DLD1 (cell line): ENCODE data around the gene ARHGAP10.
"Not testable (repeated sequence)": the region's sequence is repeated elsewhere in the genome, so short reads cannot be mapped to it uniquely, and the experiment has no call there.

Experiments used
- in situ Hi-C: cut with HindIII; loops from 2 replicates; pipeline ENCODE4 v1.10.0; 2017; ENCODE audit warnings: low sequenced_read_pairs

ARHGAP10 gene

DNA sequence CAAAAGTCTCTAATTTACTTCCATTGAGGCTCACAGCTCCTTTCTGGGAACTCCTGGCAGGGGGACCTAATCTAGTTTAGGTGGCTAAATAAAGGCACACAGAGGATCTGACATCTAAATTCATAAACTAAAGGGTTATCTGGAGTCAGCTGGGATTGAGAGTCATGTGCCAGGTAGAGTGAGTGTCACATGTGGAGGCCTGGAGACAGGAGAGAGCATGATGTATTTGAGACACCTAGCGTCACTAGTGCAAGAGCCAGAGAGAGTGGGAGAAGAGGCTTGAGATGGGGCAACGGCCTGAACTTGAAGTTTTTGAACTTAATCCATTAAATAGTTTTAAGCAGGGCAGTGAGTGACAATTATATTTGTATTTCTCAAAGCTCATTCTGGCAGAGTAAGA lies 152.6 kb downstream of the ARHGAP10 start:
- in situ Hi-C loops = no loop called here

DNA sequence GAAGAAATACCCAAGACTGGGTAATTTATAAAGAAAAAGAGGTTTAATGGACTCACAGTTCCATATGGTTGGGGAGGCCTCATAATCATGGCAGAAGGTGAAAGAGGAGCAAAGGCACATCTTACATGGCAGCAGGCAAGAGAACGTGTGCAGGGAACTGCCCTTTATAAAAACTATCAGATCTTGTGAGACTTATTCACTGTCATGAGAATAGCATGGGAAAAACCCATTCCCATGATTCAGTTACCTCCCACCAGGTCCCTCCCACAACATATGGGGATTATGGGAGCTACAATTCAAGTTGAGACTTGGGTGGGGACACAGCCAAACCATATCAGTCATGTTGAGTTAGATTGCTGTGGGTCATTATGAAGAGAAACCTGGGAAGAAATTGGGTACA lies 153.3 kb downstream of the ARHGAP10 start:
- in situ Hi-C loops = not testable (repeated sequence)

DNA sequence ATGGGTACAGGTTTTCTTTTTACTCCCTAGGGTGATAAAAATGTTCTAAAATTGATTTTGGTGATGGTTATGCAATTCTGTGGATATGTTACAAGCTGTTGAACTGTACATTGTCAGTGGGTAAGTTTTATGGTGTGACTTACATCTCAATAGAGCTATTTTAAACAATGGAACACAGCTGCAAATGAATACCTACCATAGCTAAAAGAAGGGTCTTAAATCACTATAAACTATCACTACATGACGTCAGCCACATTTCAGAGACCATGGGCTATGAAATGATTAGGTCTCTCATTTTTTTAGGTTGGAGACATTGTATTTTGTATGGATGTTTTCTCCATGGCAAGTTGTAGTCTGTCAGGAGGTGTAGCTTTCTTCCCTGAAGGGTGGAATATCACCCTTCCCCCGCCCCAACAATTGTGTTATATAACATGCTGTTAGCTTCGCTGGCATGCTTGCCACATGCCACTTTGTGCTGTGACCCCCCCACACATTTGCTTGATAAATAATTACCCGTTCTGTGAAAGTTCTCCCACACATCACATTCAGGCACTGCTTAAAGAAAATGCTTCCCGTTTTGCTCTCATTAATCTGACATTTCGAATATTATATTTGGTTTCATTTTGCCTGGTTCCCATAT lies 159.7 kb downstream of the ARHGAP10 start:
- in situ Hi-C loops = no loop called here

DNA sequence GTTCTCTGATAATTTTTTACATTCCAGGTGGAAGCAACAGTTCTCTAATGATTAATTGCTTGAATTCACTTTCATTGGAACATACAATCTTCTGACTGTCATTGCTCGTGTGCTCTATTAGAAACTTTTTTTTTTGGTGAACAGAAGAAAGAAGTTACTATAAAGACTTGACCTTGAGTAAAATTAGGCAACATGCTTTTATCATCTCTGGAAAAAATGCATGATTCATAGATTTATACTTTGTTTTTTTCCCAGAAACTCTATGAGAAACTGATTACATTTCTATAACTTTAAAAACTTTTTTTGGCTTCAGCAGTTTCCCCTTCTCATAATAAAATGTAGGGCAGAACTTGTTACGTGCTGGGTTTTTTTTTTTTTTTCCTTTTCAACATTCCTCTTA lies 167.6 kb downstream of the ARHGAP10 start:
- in situ Hi-C loops = no loop called here

DNA sequence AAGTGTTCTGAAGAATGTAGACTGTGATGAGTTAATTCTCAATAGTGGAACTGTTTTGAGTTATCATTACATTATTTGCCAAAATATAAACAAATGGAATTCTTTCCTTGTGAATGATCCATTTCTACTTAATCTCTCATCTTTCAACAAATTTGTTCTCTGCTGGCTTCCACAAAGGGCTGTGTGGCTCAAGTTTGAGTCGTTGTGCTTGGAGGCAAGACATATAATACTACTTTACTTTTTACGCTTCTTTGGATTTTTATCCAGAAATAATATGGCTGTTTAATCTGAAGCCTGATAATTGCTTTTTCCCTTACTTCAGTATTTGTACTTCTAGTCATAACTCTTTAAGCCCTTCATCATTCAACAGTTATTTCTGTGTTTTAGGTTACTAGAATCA lies 169.5 kb downstream of the ARHGAP10 start:
- in situ Hi-C loops = no loop called here

DNA sequence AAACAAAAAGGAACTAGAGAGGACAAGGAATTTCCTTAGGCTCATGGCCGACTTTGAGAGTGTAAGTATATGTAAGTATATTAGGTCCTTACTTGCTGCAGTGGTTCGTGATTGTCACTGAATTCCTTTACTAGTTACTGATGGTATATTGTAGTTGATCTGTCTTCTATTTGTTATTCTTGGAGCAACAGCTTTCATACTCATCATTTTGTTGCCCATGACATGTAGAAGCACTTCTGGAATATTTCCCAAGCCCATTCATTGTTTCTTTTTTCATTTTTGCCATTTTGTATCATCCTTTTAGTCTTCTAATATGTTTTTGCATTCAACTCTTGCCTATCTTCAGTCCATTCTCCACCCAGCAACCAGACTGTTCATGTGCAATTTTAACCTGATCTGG lies 170.0 kb downstream of the ARHGAP10 start:
- in situ Hi-C loops = no loop called here

DNA sequence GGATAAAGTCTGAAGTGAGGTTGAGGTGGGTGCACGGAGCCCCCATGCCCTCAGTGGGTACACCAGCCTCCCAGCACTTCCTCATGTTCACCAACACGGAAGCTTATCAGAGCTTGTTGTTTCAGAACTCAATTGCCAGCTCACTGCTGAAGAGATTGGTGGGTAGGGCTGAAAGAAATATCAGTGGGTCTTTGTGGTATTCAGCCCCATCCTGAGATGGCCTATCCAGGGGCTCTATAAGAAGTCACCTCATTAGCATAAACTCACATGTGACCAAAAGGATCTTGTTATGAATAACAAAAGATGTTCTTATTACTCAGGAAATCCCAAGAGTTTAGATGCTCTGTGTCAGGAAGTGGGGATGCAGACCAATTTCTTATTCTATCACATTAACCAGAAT lies 177.3 kb downstream of the ARHGAP10 start:
- in situ Hi-C loops = no loop called here

DNA sequence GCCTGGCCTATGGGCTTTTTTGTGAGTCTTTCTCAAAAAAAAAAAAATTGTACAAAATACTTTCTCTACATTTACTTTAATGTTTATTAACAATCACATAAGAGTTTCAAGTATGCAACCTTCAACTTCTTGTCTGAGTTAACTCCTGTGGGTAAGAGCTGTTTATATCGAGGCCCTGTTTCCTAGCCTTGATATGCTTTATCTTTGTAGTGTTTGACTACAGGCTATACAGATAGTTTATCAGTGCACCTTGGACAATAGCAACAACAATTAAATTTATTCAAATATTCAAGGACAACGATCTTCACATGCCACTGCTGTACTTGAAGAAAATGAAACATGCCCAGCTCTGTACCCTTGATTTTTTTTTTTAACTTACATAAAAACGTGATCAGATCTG lies 178.4 kb downstream of the ARHGAP10 start:
- in situ Hi-C loops = no loop called here

DNA sequence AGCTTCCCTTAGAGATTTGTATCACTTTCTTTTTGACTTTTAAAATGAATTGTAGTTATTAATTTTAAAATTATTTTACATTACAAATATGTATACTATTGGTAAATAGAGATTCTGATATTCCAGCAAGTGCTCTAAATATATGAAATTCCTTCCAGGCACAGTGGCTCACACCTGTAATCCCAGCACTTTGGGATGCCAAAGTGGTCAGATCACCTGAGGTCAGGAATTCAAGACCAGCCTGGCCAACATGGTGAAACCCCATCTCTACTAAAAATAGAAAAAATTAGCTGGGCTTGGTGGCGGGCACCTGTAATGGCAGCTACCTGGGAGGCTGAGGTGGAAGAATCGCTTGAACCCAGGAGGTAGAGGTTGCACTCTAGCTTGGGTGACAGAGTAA lies 180.2 kb downstream of the ARHGAP10 start:
- in situ Hi-C loops = not testable (repeated sequence)

DNA sequence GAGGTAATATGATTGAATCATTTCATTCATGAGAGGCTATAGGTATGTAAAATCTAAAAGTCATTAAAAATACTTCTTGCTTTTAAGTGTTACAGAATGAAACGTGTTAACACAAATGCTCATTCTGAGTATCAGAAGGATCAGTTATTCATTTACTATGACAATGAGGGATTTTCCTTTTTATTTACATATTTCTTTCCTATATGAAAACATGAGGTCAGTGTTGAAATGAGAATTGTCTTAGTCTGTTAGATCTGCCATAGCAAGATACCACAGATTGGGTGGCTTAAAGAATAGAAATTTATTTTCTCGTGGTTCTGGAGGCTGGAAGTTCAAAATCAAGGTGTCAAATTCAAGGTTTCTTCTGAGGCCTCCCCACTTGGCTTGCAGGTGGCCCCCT lies 181.2 kb downstream of the ARHGAP10 start:
- in situ Hi-C loops = no loop called here

DNA sequence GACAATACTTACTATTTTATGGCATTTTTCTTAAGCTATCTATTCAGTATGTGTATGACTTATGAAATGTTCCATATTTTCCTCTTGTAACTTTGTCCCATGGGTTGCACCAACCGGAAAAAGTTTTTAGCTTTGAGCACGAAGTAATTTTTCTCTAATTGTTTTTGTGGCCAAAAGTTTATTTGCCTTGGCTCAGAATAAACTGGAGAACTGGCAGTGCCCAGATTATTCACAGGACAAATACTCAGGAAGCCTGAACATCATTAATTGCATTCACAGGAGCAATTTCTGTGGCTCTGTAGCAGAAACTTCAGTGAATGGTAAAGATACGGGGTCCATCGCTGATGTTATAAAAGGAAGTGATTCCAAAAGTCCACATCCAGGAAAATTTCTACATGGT lies 184.5 kb downstream of the ARHGAP10 start:
- in situ Hi-C loops = no loop called here

DNA sequence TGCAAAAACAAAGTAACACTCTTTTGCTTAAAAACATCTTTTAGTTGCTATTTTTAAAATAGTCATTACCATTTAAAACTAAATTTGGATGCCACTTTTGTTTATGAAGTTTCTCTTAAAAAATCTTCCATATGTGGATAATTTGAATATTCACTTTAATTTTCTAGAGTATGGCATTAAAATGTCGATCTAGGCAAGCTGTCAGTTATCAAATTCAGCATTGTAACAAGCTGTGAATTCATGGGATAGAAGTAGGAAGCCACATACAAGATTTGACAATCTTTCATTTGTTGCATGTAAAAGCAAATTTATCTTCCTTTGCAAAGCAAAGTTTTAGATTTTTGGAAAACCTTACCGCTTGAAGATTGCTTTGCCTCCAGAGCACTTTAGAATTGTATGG lies 191.5 kb downstream of the ARHGAP10 start:
- in situ Hi-C loops = no loop called here

DNA sequence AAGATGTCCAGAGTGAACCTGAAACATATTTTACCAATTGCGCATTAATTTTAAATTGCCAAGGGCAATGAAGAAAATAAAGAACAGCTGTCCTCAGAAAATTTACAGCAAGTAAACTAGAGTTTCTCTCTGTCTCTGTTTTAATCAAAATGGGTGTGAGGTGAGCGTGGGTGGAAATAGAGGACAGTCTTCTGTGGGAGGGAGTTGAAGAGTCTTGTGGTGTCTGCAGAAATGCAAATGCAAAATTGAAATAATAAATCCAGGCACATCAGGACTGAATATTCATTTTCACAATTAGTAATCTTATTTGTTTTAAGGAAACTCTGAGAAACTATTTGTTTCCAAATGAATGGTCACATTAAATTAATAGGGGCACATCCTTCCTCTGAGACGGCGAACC lies 192.0 kb downstream of the ARHGAP10 start:
- in situ Hi-C loops = no loop called here

DNA sequence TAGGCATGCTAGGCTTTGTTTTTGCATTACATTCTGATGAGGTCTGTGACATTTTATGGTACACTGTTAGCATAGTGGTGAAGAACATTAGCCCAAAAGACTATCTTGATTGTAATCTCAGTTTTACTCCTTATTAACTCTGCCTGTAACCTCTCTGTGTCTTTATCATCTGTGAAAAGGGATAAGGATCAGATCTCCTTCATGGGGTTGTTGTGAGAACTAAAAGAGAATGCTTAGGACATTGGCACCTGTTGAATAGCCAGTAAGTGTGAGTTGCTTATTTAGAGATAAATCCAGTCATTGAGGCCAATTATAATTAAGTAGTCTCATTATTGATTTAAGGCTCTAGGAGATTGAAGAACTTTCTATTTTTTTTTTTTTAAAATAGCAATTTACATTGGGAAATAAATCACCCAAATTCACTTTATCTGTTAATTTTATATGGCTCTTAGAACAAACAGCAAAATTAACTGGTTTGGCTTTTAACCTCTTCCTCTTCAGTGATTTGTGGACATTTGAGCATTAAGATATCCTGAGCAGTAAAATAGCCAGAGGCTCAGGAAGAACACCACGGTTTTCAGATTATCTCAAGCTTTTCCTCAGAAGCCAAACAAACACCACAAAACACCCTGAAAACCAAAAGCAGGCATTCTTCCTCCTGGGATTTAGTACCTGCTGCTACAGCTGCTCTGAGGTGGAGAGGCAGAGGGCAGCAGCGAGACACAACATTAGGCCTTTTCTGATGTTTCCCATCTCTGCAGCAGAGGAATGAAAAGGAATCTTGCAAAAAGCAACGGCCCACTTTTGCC lies 192.9 kb downstream of the ARHGAP10 start:
- in situ Hi-C loops = no loop called here

DNA sequence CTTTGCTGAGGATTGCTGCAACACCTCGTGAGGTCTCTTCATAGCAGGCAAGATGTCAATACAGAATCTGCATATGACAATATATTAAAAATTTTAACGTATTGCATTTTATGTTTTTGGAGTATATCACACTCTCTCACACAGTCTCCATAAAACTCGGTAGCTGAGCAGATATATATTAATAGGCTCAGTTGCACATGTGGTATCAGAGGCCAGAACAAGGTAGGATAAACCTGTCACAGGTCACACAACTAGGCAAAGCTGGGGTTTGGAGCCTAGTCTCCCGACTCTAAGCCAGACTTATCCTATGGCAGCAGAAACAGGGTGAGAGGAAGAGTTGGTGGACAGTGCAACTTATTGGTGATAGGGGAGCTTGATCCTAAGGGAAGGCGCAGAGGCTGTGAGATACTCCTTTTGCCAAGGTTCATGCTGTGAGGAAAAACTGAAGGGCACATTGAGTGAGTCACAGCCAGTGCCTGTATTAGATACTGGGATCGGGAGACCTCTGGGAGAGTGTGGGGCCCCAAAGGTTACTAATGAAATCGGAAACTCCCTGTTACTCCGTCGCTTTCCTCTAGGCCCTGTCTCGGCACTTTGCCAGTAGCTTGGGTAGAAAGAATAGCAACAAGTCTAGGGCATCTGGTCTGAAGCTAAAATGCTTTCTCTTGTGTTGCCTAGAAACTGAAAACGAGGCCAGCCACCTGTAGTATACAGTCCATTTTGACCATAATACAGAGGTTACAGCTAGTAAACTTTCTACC lies 195.7 kb downstream of the ARHGAP10 start:
- in situ Hi-C loops = no loop called here

DNA sequence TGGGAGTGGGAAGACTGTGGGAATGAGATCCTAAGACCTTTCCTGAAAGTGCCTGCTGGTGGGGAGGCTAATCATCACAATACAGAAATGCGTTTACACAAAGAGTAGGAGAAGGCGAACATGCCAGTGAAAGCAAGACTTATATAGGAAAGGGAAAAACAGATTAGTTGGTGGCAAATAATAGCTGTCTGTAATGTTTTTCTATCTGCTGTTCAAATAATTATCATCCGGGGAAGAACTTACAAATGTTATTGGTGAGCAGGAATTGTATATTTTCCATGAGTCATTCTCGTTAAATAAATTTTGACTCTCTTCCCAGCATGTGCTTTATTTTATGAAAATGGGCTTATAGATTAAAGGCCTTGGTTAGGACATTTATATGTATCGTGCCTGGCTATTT lies 196.5 kb downstream of the ARHGAP10 start:
- in situ Hi-C loops = no loop called here

DNA sequence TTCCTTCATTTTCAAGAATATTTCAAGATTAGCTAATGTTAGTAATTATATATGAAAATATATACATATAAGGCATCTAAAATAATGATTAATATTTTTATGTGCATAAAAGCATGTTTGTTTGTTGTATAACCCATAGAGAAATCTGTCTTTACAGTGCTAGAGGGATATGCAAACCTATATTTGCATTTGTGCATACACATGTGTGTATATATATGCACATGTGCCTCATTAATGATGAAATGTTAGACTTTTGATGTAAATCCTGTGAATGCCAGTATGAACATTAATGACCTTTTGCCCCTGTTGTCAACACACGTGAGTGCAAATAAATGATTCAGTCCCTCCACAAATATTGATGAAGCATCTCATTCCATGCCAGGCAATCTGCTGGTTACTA lies 197.9 kb downstream of the ARHGAP10 start:
- in situ Hi-C loops = no loop called here

DNA sequence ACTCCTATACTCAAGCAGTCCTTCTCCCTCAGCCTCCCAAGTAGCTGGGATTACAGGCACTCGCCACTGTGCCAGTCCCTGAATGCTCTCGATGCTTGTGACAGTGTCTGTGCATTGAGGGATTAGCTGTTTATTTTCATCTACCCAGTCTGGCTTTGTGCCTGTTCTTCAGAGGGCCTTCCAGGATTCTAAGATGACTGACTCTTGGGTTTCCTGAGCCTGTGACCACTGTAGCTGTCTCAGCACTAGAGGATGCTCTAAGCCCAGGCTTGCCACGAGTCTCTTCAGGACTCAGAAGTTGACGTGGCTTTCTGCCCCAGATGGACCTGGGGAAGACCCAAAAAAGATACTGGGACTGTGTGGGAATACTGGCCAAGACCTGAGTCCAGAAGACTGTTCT lies 201.4 kb downstream of the ARHGAP10 start:
- in situ Hi-C loops = no loop called here

DNA sequence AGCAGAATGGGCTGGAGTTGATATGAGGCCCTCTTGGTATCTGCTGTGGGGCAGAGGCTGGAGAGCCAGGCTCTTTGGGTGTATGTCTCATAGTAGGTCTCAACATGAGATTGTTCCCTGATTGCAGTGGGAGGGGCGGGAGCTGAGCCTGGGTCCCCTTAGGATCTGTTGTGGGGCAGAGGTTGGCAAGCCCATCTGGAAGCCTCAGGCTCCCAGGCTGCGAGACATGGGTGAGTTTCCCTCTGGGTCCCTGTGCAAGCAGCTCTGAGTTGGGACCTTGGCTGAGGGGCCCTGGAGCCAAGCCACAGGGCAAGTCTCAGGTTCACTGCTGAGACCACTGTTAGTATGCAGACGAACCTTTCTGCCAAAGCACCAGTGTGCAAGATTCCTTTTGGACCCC lies 201.9 kb downstream of the ARHGAP10 start:
- in situ Hi-C loops = no loop called here

DNA sequence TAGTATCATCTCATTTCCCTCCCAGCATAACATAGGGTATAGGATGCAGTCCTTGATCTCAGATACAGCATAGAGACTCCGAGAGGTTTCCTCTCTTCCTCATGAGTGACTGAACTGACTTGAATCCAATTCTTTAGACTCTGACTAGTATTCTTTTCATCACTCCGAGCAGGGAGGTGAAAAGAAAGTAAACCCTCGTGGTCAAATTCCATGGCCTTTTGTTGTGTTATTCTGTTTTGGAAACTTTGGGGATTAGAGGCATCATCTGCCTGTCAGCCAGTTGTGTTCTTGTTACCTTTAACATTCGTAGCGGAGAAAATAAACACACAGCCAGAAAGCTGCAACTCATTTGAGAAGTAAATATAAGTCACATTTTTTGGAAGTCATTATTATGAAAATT lies 206.6 kb downstream of the ARHGAP10 start:
- in situ Hi-C loops = no loop called here

DNA sequence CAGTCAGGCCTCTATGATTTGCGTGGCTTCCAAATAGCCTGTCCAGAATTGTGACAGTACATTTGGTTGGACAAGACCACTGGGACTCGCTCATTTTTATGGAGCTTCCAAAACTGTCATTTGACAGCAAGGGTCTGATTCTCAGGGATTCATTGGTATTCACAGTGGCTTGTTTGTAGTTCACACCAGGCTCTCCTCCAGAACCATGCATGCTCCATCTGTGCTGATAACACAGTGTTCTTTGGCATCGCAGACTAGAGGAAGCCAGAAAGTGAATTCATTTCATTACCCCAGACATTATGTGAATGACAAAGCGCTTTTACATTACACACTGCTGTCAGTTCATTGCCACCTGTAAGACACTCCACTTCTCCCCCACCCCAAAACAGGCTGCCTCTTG lies 208.3 kb downstream of the ARHGAP10 start:
- in situ Hi-C loops = no loop called here

DNA sequence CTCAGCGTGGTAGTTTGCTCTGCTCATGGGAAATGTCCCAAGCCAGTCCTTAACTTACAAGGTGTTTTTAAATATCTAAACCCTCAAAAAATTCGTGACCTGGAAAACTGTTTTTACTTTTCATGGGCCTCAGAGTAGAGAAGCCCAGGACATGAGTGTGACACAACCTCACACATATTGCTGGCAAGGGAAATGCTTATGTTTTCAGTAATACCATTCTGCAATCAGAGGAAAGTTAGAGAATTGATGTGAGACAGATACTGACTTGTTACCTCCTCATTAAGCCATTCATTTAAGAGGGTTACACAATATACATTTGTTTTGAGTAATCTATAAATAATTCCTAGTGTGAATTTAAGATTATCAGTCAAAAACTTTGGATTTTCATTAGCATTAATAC lies 209.5 kb downstream of the ARHGAP10 start:
- in situ Hi-C loops = no loop called here
